Measurements from ENCODE around the gene FERMT1.

GRCh38 chr20:6127825-6128224 is 5.0 kb upstream of the FERMT1 start:
- TF ChIP-seq CTCF (IDR thresholded peaks at IDR 0.05; ENCODE audit: insufficient read depth, low read length, poor library complexity, severe bottlenecking): no peak
- TF ChIP-seq EZH2phosphoT487 (conservative IDR thresholded peaks at IDR 0.05; ENCODE audit: low read length): no peak
